HG02763 (cell line): ENCODE measurements around the gene PLCH2.

ENCODE experiments used
- ATAC-seq: cut with Tn5 transposase; IDR thresholded peaks from one replicate; pipeline ENCODE4 v1.9.1; 2021; ENCODE audit warnings: mild to moderate bottlenecking, moderate library complexity; ENCODE audit not compliant: unreplicated experiment

Gene PLCH2

GRCh38 chr1:2554621-2555387 is 78.7 kb downstream of the PLCH2 start:
- ATAC-seq, result no peak
